Measurements from ENCODE around the gene PLSCR3. TPM values are rescaled to one million over a fixed set of nuclear protein-coding genes. Genes with fewer than 3 reads are reported as not detected.
A peak's percentile ranks its signal among the peaks of the same experiment; 100 is the strongest.

PLSCR3 gene
- total and polyA plus RNA-seq, 3 donors from 2014 or later, result 13.6 to 19.4 (median 14.2) TPM

- WGBS, 2 donors, result 66 to 80% methylated on average over 1 to 11 of the region's 11 CpGs
- TF ChIP-seq CTCF (IDR thresholded peaks at IDR 0.05), result no peak
- no peak for TF ChIP-seq POLR2A (IDR thresholded peaks at IDR 0.05)
- no peak overlapping the region for H3K27ac ChIP-seq
Measured at GRCh38 chr17:7383371-7383741, 11.0 kb downstream of the PLSCR3 start.

DNA sequence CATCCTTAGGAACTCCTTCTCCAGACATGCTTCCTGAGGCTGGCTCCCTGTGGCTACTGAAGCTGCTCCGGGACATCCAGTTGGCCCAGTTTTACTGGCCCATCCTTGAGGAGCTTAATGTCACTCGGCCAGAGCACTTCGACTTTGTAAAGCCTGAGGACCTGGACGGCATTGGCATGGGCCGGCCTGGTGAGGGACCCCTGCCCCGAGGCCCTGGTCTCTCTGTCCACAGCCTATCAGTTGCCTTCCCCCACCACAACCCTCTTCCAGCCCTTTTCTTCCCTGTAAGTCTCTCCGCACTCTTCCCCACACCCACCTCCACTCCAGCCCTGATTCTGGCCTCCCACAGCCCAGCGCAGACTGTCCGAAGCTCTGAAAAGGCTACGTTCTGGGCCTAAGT, 11.4 kb downstream of the PLSCR3 start:
- no peak for TF ChIP-seq CTCF (IDR thresholded peaks at IDR 0.05)
- TF ChIP-seq POLR2A (IDR thresholded peaks at IDR 0.05), result no peak
- intact Hi-C loops (cut with DNase I; ENCODE audit: low total_unique reads), result no loop called here
- 77 to 91% methylated on average over 10 of the region's 10 CpGs for WGBS, 2 donors
- no peak overlapping the region for H3K27ac ChIP-seq
- H3K9me3 ChIP-seq, result no peaks in the 10 kb centered on the region
- no peak for DNase-seq
- H3K36me3 ChIP-seq (ENCODE audit: low read depth, missing control alignments), result no peaks in the 10 kb centered on the region
- H3K27me3 ChIP-seq, result no peaks in the 10 kb centered on the region
- H3K4me3 ChIP-seq, result no peak overlapping the region
- H3K4me1 ChIP-seq, result peaks cover 28% of the 10 kb centered on the region

More at GRCh38 chr17:7383371-7383741, 11.0 kb downstream of the PLSCR3 start:
- intact Hi-C loops (cut with DNase I; ENCODE audit: low total_unique reads), result no loop called here
- Histone ChIP-seq H3K27me3 (no peaks in the 10 kb centered on the region), H3K4me3 (peak overlapping the region in 1 of 2 donors; percentile 30), H3K4me1 (peaks cover 28% of the 10 kb centered on the region), H3K36me3 (ENCODE audit: low read depth, missing control alignments) (no peaks in the 10 kb centered on the region), H3K9me3 (no peaks in the 10 kb centered on the region)
- no peak for DNase-seq

GRCh38 chr17:7380855-7381683, 13.3 kb downstream of the PLSCR3 start, which contains the start of gene TNK1:
Gene TNK1 (plus strand): TSS chr17:7381089. CDS start chr17:7382927, 1,838 bp downstream.
- TF ChIP-seq POLR2A (IDR thresholded peaks at IDR 0.05), result no peak
- no peak for TF ChIP-seq CTCF (IDR thresholded peaks at IDR 0.05)
- Histone ChIP-seq H3K36me3 (ENCODE audit: low read depth, missing control alignments) (no peaks in the 10 kb centered on the region), H3K4me1 (peaks cover 28% of the 10 kb centered on the region), H3K9me3 (no peaks in the 10 kb centered on the region), H3K27ac (peak within 1 kb of the TSS in 1 of 2 donors; percentile 33), H3K4me3 (peak within 1 kb of the TSS; percentile 34 to 61), H3K27me3 (no peaks in the 10 kb centered on the region)
- peak; percentile 59 for DNase-seq
- 4 to 7% methylated on average over 19 to 52 of the region's 52 CpGs for WGBS, 2 donors
- intact Hi-C loops (cut with DNase I; ENCODE audit: low total_unique reads), result no loop called here

DNA sequence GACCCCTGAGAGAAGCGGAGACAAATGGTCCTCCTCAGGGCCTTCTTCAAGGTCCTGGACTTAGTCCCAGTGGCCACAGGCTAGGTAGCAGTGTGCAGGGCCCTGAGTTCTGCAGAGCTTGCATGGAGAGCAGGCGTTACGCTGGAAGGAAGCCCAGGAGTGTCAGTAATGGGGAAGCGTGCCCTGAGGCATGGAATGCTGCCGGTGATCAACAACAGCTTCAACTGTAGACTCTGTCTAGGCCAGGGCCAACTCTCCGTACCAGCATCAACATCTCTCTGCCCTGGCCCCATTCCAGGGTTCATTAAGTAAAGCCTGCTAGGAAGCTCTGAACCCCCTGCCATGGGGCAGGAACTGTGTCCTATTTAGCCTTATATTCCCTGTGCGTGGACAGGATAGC, 14.0 kb downstream of the PLSCR3 start:
- no peaks in the 10 kb centered on the region for H3K9me3 ChIP-seq
- DNase-seq, result peak; percentile 42
- H3K4me3 ChIP-seq, result peak overlapping the region; percentile 34 to 61
- H3K4me1 ChIP-seq, result peaks cover 28% of the 10 kb centered on the region
- no peaks in the 10 kb centered on the region for H3K27me3 ChIP-seq
- no peaks in the 10 kb centered on the region for H3K36me3 ChIP-seq (ENCODE audit: low read depth, missing control alignments)
- intact Hi-C loops (cut with DNase I; ENCODE audit: low total_unique reads), result no loop called here
- H3K27ac ChIP-seq, result no peak overlapping the region
- TF ChIP-seq CTCF (IDR thresholded peaks at IDR 0.05) (no peak), POLR2A (IDR thresholded peaks at IDR 0.05) (no peak)
- 18 to 29% methylated on average over 4 to 7 of the region's 7 CpGs for WGBS, 2 donors
